Subcutaneous abdominal adipose tissue (tissue), 5 donors: ENCODE results near the gene DNAJC5.
"Not testable (repeated sequence)": the region's sequence is repeated elsewhere in the genome, so short reads cannot be mapped to it uniquely, and the experiment has no call there.

ENCODE experiments used
- H3K27ac ChIP-seq: one replicate; pipeline ENCODE4 v1.7.0; 2013; ENCODE audit warnings: low read depth, mild to moderate bottlenecking, inconsistent platforms, low read length, moderate library complexity
- H3K27me3 ChIP-seq, 5 donors: one replicate each; pipeline ENCODE4 v1.7.0; 2013; ENCODE audit warnings: low read length in 5 of 5, inconsistent platforms in 1 of 5; ENCODE audit not compliant: control insufficient read depth in 5 of 5, insufficient read depth in 4 of 5
- H3K36me3 ChIP-seq, 5 donors: one replicate each; pipeline ENCODE4 v1.7.0; 2013; ENCODE audit warnings: low read length in 5 of 5; ENCODE audit not compliant: control insufficient read depth in 5 of 5, insufficient read depth in 5 of 5
- H3K4me1 ChIP-seq, 5 donors: one replicate each; pipeline ENCODE4 v1.7.0; 2013; ENCODE audit warnings: low read length in 5 of 5, mild to moderate bottlenecking in 3 of 5, moderate library complexity in 1 of 5; ENCODE audit not compliant: control insufficient read depth in 5 of 5, insufficient read depth in 5 of 5
- H3K4me3 ChIP-seq, 5 donors: one replicate each; pipeline ENCODE4 v1.7.0; 2013; ENCODE audit warnings: low read length in 5 of 5, low read depth in 1 of 5
- H3K9ac ChIP-seq, 5 donors: one replicate each; pipeline ENCODE4 v1.7.0; 2013; ENCODE audit warnings: low read length in 5 of 5, mild to moderate bottlenecking in 4 of 5, moderate library complexity in 3 of 5
- H3K9me3 ChIP-seq, 5 donors: one replicate each; pipeline ENCODE4 v1.7.0; 2013; ENCODE audit warnings: low read length in 5 of 5; ENCODE audit not compliant: control insufficient read depth in 5 of 5
- donor health status: healthy.
- donor health status: healthy.
- donor health status: healthy.
- donor health status: healthy.
- donor health status: healthy.

DNAJC5 gene

DNA sequence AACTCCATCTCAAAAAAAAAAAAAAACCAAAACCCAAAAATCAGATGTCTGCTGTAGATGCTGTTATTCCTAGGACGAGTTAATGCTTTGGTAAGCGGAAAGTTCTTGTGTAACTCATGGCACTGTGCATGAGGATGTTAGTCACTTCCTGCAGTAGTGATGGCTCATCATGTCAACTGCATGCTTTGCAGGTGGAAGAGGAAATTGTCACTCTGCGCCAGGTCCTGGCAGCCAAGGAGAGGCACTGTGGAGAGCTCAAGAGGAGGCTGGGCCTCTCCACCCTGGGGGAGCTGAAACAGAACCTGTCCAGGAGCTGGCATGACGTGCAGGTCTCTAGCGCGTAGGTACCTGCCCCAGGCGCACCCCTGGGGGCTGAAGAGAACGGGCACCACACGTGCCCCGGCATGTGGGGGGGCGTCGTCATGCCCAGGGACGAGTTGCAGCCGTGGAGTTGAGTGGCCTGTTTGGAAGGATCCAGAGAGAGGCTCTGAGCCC lies 21.4 kb upstream of the DNAJC5 start:
- Histone ChIP-seq H3K4me3 (peak overlapping the region in 1 of 5 donors; percentile 1), H3K9ac (no peak overlapping the region), H3K4me1 (peaks cover 0 to 13% (median 0%) of the 10 kb centered on the region in 5 donors), H3K9me3 (no peaks in the 10 kb centered on the region), H3K27me3 (no peaks in the 10 kb centered on the region), H3K27ac (peak overlapping the region; percentile 67), H3K36me3 (peaks cover 0 to 78% (median 69%) of the 10 kb centered on the region in 5 donors)

DNA sequence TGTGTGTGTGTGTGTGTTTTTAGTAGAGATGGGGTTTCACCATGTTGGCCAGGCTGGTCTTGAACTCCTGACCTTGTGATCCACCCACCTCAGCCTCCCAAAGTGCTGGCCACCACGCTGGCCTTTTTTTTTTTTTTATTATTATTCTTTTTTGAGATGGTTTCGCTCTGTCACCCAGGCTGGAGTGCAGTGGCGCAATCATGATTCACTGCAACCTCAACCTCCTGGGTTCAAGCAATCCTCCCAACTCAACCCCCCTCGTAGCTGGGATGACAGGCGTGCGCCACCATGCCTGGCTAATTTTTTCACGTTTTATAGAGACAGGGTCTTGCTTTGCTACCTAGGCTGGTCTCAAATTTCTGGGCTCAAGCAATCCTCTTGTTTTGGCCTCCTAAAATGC lies 20.7 kb upstream of the DNAJC5 start:
- Histone ChIP-seq H3K27ac (peak overlapping the region; percentile 67), H3K36me3 (peaks cover 0 to 78% (median 69%) of the 10 kb centered on the region in 5 donors), H3K4me1 (peaks cover 0 to 12% (median 0%) of the 10 kb centered on the region in 5 donors)
- H3K27me3 ChIP-seq, H3K4me3 ChIP-seq, H3K9me3 ChIP-seq, H3K9ac ChIP-seq: not testable (repeated sequence)

DNA sequence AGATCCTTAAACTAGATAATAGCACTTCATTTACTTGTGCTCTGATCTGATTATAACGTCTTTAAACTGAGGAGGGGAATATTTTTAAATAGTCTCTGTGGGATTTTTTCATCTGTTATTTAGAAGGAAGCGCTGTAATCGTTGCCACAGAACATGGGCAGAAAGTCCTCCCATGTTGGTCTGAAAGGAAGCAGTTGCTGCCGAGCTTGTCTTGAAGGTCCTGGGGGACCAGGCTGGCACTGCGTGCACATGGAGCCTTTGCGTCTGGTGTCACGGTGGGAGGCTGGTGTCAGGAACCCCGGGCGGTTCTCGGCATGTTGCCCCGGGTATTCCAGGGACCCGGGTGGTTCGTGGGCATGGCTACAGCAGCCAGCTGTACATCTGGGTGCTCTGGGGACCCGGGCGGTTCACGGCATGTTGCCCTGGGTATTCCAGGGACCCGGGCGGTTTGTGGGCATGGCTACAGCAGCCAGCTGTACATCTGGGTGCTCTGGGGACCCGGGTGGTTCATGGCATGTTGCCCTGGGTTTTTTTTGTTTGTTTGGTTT lies 18.4 kb upstream of the DNAJC5 start:
- Histone ChIP-seq H3K9me3 (no peaks in the 10 kb centered on the region), H3K27ac (no peak overlapping the region), H3K4me1 (peaks cover 0 to 12% (median 0%) of the 10 kb centered on the region in 5 donors), H3K4me3 (no peak overlapping the region), H3K9ac (no peak overlapping the region), H3K27me3 (no peaks in the 10 kb centered on the region), H3K36me3 (peaks cover 0 to 72% (median 61%) of the 10 kb centered on the region in 5 donors)

DNA sequence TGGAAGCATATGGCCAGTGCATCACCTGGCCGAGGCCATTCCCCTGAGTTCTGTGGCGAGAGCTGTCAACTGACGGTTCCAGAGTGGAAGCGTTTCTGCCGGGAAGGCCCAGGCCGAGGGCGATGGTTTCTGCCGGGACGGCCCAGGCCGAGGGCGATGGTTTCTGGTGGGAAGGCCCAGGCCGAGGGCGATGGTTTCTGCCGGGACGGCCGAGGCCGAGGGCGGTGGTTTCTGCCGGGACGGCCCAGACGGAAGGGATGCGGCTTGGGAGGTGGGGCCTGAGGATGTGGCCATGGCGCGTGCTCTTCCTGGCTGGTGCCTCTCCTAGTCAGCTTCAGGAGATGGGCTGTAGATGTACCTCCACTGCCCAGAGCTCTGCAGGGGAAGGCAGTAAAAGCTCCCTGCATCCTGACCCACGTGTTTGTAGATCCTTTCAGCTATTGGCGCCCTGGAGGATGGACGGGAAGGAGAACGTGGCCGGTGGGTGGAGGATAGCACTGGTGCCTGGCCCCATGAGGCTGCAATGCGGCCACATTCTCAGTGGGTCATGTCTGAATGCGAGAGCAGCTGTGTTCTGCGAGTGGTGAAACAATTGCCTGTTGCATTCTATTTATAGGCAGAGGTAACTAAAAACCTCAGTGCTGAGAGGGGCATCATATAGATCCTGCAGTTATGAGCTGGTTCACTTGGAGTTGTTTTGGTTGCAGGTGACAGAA lies 17.0 kb upstream of the DNAJC5 start:
- no peak overlapping the region for H3K9ac ChIP-seq
- no peaks in the 10 kb centered on the region for H3K9me3 ChIP-seq
- H3K36me3 ChIP-seq: peaks cover 0 to 81% (median 67%) of the 10 kb centered on the region in 5 donors
- H3K27me3 ChIP-seq: no peaks in the 10 kb centered on the region
- H3K4me3 ChIP-seq: no peak overlapping the region
- peaks cover 0 to 11% (median 0%) of the 10 kb centered on the region in 5 donors for H3K4me1 ChIP-seq
- no peak overlapping the region for H3K27ac ChIP-seq

DNA sequence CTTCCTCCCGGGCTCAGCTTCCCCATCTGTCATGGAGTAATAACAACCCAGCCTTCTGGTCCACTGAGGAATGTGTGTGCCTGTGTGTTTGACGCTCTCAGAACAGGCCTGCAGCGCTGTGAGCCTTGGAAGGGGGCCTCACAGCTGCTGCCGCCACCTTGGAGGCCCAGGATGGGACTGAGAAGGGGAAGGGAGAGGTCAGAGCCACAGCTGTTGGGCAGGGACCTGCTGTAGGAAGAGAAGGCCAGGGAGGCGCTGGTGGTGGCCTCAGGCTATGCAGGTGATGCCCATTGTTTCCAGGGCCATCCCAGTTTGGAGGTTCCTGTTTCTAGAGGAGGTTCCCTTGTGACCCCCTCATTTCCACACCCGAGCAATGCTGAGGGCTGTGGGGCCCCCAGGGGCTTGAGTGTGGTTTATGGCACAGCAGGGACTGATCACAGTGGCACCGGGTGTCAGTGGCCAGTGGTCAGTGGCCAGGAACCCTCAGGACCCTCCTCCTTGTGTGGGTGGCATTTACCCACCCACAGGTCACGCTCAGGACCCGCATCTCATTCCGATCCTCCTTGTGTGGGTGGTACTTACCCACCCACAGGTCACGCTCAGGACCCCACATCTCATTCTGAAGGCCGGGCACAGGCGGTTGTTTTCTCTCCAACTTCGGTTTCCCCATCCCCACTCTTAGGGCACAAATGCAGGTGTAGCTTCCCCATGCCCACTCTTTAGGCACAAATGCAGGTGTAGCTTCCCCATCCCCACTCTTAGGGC lies 15.8 kb upstream of the DNAJC5 start:
- Histone ChIP-seq H3K27ac (no peak overlapping the region), H3K36me3 (peaks cover 0 to 86% (median 72%) of the 10 kb centered on the region in 5 donors), H3K4me1 (peaks cover 0 to 6% (median 0%) of the 10 kb centered on the region in 5 donors)

DNA sequence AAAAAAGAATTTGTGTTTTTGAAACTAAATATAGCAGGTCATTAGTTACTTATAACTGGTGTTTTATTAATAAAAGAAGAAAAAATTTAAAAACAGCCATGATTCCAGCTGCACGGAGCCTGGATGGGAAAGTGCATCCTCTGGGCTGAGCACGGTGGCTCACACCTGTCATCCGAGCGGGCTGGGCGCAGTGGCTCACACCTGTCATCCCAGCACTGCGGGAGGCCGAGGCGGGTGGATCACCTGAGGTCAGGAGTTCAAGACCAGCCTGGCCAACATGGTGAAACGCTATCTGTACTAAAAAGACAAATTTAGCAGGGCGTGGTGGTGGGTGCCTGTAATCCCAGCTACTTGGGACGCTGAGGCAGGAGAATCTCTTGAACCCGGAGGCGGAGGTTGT lies 14.0 kb upstream of the DNAJC5 start:
- H3K27me3 ChIP-seq, H3K9ac ChIP-seq, H3K27ac ChIP-seq, H3K4me3 ChIP-seq, H3K9me3 ChIP-seq: not testable (repeated sequence)
- peaks cover 0 to 10% (median 0%) of the 10 kb centered on the region in 5 donors for H3K4me1 ChIP-seq
- H3K36me3 ChIP-seq: peaks cover 0 to 88% (median 76%) of the 10 kb centered on the region in 5 donors

More for the DNA sequence above, 15.8 kb upstream of the DNAJC5 start:
- Histone ChIP-seq H3K4me3 (no peak overlapping the region), H3K9ac (no peak overlapping the region), H3K9me3 (no peaks in the 10 kb centered on the region), H3K27me3 (no peaks in the 10 kb centered on the region)

DNA sequence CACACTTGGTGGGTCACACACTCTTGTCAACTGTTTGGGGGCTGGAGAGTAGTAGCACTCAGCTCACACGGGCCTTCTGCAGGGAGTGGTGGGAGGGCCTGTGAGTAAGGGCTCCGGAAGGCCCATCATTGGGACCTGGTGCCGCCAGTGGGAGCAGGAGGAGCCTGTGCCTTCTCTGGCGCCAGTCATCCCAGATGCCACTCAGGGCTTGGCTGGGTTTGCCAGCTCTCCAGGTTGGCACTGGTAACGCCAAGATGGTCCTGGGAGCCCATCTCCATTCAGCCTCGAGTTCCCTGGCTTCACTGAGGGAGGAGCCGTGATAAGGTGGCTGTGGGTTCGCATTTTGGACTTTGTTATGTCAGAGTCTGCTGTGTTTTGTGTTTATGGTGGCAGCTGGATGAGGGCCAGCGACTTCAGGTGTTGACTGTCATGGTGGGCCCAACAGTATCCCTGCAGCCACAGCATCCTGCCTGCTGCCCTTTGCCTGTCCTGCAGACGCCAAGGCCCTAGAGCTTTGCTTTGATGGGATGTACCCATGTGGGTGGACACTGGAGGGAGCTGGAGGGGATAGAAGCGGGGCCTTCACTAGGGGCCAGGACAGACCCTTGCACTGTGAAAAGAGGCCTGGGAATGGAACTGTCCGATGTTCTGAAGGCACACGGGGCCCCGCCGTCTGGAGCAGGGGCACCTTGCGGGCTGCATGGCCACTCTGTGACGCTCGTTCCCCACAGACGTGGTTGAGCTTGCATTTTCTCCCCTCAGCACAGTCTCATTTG lies 13.3 kb upstream of the DNAJC5 start:
- H3K4me1 ChIP-seq: peaks cover 0 to 10% (median 0%) of the 10 kb centered on the region in 5 donors
- H3K36me3 ChIP-seq: peaks cover 0 to 84% (median 71%) of the 10 kb centered on the region in 5 donors
- no peak overlapping the region for H3K27ac ChIP-seq
- no peaks in the 10 kb centered on the region for H3K27me3 ChIP-seq
- no peak overlapping the region for H3K9ac ChIP-seq
- no peaks in the 10 kb centered on the region for H3K9me3 ChIP-seq
- H3K4me3 ChIP-seq: no peak overlapping the region

DNA sequence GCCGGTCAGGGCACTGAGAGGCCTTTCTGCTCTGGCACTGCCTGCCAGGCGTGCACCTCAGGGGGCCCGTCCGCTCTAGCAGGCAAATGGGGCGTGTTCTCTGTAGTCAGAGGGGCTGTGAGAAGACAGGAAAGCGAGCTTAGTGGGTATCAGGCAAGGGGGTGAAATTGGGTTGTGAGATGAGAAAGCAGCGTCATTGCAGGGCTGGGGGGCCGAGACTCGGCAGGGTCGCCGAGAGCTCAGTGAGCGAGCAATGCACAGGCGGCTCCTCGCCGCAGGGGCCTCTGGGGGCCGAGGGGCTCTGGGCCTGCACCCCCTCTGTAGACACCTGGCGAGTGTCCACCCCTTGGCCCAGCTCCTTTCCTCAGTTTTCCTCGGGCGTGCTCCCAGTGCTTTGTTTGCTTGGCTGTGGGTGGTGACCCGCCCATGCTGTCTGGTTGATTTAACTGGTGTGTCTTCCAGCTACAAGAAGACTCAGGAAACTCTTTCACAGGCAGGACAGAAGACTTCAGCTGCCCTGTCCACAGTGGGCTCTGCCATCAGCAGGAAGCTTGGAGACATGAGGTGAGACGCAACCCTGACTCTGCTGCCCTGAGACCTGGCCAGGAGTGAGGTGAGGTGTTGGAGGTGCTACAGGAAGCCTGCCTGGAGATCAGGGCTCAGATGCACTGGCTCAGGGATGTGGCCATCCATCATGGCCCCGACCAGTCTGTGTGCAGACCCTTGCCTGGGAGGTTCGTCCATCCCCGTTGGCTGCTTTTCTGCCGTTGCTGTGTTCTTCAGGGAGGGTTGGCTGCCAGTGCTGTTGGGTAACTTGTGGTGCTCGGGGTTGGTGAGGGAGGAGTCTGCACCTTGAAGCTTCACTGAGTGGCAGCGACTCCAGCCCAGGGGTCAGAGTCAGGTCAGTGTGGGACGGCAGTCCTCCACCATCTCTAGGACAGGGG lies 12.4 kb upstream of the DNAJC5 start:
- Histone ChIP-seq H3K9me3 (no peaks in the 10 kb centered on the region), H3K36me3 (peaks cover 0 to 88% (median 74%) of the 10 kb centered on the region in 5 donors), H3K4me3 (no peak overlapping the region), H3K27me3 (no peaks in the 10 kb centered on the region), H3K4me1 (peaks cover 0 to 10% (median 0%) of the 10 kb centered on the region in 5 donors), H3K27ac (no peak overlapping the region), H3K9ac (no peak overlapping the region)

DNA sequence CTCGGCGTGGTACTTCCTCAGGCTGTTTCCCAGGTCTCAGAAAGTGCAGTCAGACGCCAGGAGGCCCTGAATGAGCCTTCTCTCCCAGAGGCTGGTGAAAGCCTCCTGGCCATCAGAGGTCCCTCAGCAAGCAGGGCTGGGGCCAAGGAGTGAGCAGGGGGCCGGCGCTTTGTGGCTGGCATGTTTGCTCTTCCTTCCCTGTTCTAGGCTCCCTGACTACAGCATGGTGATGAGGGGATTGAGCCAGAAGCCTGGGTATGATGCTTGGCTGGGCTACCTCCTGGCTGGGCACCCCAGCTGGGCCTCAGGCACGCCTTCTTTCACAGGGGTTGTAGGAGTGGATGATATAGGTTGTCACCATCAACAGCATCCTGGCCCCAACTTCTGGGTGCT lies 11.7 kb upstream of the DNAJC5 start:
- H3K9ac ChIP-seq: no peak overlapping the region
- H3K9me3 ChIP-seq: no peaks in the 10 kb centered on the region
- peaks cover 0 to 10% (median 0%) of the 10 kb centered on the region in 5 donors for H3K4me1 ChIP-seq
- peaks cover 0 to 88% (median 74%) of the 10 kb centered on the region in 5 donors for H3K36me3 ChIP-seq
- no peaks in the 10 kb centered on the region for H3K27me3 ChIP-seq
- H3K27ac ChIP-seq: no peak overlapping the region
- no peak overlapping the region for H3K4me3 ChIP-seq
